HepG2 (cell line): ENCODE results near the gene ZNF444. TPM values are rescaled to one million over a fixed set of nuclear protein-coding genes. Genes with fewer than 3 reads are reported as not detected.

Source experiments
- DNMT1 ChIP-seq: sonication (generic); formaldehyde crosslinking; IDR thresholded peaks from 2 replicates; pipeline ENCODE4 v1.5.1; 2020; ENCODE audit warnings: mild to moderate bottlenecking, missing genetic modification reagents
- E2F1 ChIP-seq: sonication (generic); formaldehyde crosslinking; IDR thresholded peaks from 2 replicates; pipeline ENCODE4 v1.5.0; 2020; ENCODE audit warnings: missing genetic modification reagents
- JDP2 ChIP-seq: sonication (generic); formaldehyde crosslinking; IDR thresholded peaks from 2 replicates; pipeline ENCODE4 v1.8.1; 2022; ENCODE audit warnings: missing genetic modification reagents, borderline replicate concordance
- KLF6 ChIP-seq: IDR thresholded peaks from 2 replicates; pipeline ENCODE4 v1.8.0; 2016; ENCODE audit warnings: missing biosample characterization, missing genetic modification reagents
- PHF8 ChIP-seq: sonication (generic); formaldehyde crosslinking; IDR thresholded peaks from 2 replicates; pipeline ENCODE4 v1.5.0; 2020; ENCODE audit warnings: missing genetic modification reagents
- SKIL ChIP-seq: sonication (generic); formaldehyde crosslinking; IDR thresholded peaks from 2 replicates; pipeline ENCODE4 v1.8.0; 2022; ENCODE audit warnings: missing genetic modification reagents, mild to moderate bottlenecking, moderate library complexity, borderline replicate concordance
- SMARCC2 ChIP-seq: fragments of 450-650 bp; IDR thresholded peaks from 2 replicates; pipeline ENCODE4 v1.6.1; 2017; ENCODE audit warnings: antibody characterized with exemption, mild to moderate bottlenecking
- SNAPC4 ChIP-seq: sonication (generic); formaldehyde crosslinking; IDR thresholded peaks from 2 replicates; pipeline ENCODE4 v1.4.0; 2020; ENCODE audit warnings: mild to moderate bottlenecking, missing genetic modification reagents
- ZFP82 ChIP-seq: sonication (generic); formaldehyde crosslinking; IDR thresholded peaks from 2 replicates; pipeline ENCODE4 v1.5.1; 2020; ENCODE audit warnings: mild to moderate bottlenecking, missing genetic modification reagents, borderline replicate concordance
- ZNF234 ChIP-seq: sonication (generic); formaldehyde crosslinking; conservative IDR thresholded peaks from 2 replicates; pipeline ENCODE4 v1.5.1; 2020; ENCODE audit warnings: mild to moderate bottlenecking, missing genetic modification reagents
- ZNF256 ChIP-seq: sonication (generic); formaldehyde crosslinking; conservative IDR thresholded peaks from 2 replicates; pipeline ENCODE4 v1.4.0; 2020; ENCODE audit warnings: missing genetic modification reagents
- ZNF362 ChIP-seq: sonication (generic); formaldehyde crosslinking; IDR thresholded peaks from 2 replicates; pipeline ENCODE4 v1.4.0; 2020; ENCODE audit warnings: missing genetic modification reagents, mild to moderate bottlenecking, borderline replicate concordance
- ZNF704 ChIP-seq: sonication (generic); formaldehyde crosslinking; IDR thresholded peaks from 2 replicates; pipeline ENCODE4 v1.8.1; 2023; ENCODE audit warnings: mild to moderate bottlenecking, inconsistent platforms, moderate library complexity, missing genetic modification reagents, borderline replicate concordance
- polyA plus RNA-seq, 8 experiments: library from polyadenylated mRNA; depleted of rRNA in 3 of 8; stranded (reverse) in 7 of 8; unstranded in 1 of 8; fragments of >200 nt; fragmentation: Illumina TruSeq in 4 of 8; extraction: Trizol in 4 of 8; gene quantifications; 2 replicates each; pipeline versions ENCODE4 v1.2.1 to v1.2.3, GENCODE V29; 2011 to 2016; ENCODE audit warnings: low read depth in 4 of 8, missing spikeins in 1 of 8, mixed read lengths in 1 of 8; ENCODE audit not compliant: insufficient read depth in 1 of 8
- total RNA-seq, 5 experiments: library from RNA; depleted of rRNA; stranded (reverse); fragments of >200 nt; fragmentation: Illumina TruSeq; extraction: Trizol; gene quantifications; 2 replicates each; pipeline ENCODE4 v1.2.3, GENCODE V29; 2016; ENCODE audit warnings: low read depth in 1 of 5
- TF ChIP-seq, protein P1 (sequence below): IDR thresholded peaks from 2 replicates; pipeline ENCODE4 v1.6.1; 2016; ENCODE audit warnings: mild to moderate bottlenecking, missing biosample characterization, missing genetic modification reagents
- TF ChIP-seq, protein P2 (sequence below): sonication (generic); formaldehyde crosslinking; IDR thresholded peaks from 2 replicates; pipeline ENCODE4 v1.4.0; 2020; ENCODE audit warnings: missing genetic modification reagents

Gene ZNF444
- total and polyA plus RNA-seq, 2 of the 13 experiments (the other 11 are each of a cell fraction or from before 2014, with no cell fraction given), result 27.4 to 30.3 TPM

- TF ChIP-seq SNAPC4 (CRISPR knock-in tag) (no peak), KLF6 (CRISPR knock-in tag) (no peak), ZNF362 (CRISPR knock-in tag) (no peak), ZNF256 (peak; percentile 61; the same call in 1 of the 2 replicates), ZNF234 (no peak), SKIL (CRISPR knock-in tag) (no peak), E2F1 (CRISPR knock-in tag) (no peak), ZFP82 (CRISPR knock-in tag) (no peak), JDP2 (no peak), ZNF704 (CRISPR knock-in tag) (0 out of 2 replicates have a peak, but pooled peaks have one; percentile 37), PHF8 (CRISPR knock-in tag) (0 out of 2 replicates have a peak, but pooled peaks have one; percentile 17), DNMT1 (CRISPR knock-in tag) (no peak), SMARCC2 (no peak)
- TF ChIP-seq, protein P1, sequence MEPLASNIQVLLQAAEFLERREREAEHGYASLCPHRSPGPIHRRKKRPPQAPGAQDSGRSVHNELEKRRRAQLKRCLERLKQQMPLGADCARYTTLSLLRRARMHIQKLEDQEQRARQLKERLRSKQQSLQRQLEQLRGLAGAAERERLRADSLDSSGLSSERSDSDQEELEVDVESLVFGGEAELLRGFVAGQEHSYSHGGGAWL, result no peak
- TF ChIP-seq, protein P2, sequence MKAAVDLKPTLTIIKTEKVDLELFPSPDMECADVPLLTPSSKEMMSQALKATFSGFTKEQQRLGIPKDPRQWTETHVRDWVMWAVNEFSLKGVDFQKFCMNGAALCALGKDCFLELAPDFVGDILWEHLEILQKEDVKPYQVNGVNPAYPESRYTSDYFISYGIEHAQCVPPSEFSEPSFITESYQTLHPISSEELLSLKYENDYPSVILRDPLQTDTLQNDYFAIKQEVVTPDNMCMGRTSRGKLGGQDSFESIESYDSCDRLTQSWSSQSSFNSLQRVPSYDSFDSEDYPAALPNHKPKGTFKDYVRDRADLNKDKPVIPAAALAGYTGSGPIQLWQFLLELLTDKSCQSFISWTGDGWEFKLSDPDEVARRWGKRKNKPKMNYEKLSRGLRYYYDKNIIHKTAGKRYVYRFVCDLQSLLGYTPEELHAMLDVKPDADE (CRISPR knock-in tag), result no peak
Observed at GRCh38 chr19:56142897-56143434, 1.9 kb downstream of the ZNF444 start (continued).
